Stimulated activated CD4-positive, alpha-beta T cell treated with anti-CD3 and anti-CD28 coated beads, Interleukin-2, amount 100 ng/mL, for 4 hours (primary cell): ENCODE data around the gene AFMID.
"Not testable (repeated sequence)": the region's sequence is repeated elsewhere in the genome, so short reads cannot be mapped to it uniquely, and the experiment has no call there.

Source experiments
- DNase-seq: peaks from one replicate; pipeline ENCODE4 v3.0.0-alpha.2; 2020; ENCODE audit warnings: low read depth

The AFMID gene

GRCh38 chr17:78154903-78155811 lies 32.0 kb upstream of the AFMID start:
- DNase-seq, result no peak

GRCh38 chr17:78159575-78160158 lies 27.5 kb upstream of the AFMID start:
- no peak for DNase-seq

GRCh38 chr17:78163881-78164747 lies 23.0 kb upstream of the AFMID start:
- no peak for DNase-seq

- no peak for DNase-seq
Observed at GRCh38 chr17:78164748-78165607, 22.2 kb upstream of the AFMID start.

- DNase-seq, result no peak
Observed at GRCh38 chr17:78166416-78166815, 20.7 kb upstream of the AFMID start.

- DNase-seq, result peak; percentile 80
Observed at GRCh38 chr17:78168242-78168902, 18.8 kb upstream of the AFMID start, which contains the start of gene SYNGR2. Gene SYNGR2 (plus strand): TSS chr17:78168581. CDS start chr17:78168617, 36 bp downstream.

- peak; percentile 49 for DNase-seq
Observed at GRCh38 chr17:78168903-78169793, 18.0 kb upstream of the AFMID start.

GRCh38 chr17:78170692-78171590 lies 16.2 kb upstream of the AFMID start:
- no peak for DNase-seq

GRCh38 chr17:78171591-78172248 lies 15.4 kb upstream of the AFMID start:
- not testable (repeated sequence) for DNase-seq

- DNase-seq, result no peak
Observed at GRCh38 chr17:78172249-78173051, 14.7 kb upstream of the AFMID start.

GRCh38 chr17:78173097-78173715 lies 14.0 kb upstream of the AFMID start:
- no peak for DNase-seq

- DNase-seq, result no peak
Observed at GRCh38 chr17:78174346-78174869, 12.8 kb upstream of the AFMID start.

GRCh38 chr17:78174870-78175642 lies 12.1 kb upstream of the AFMID start:
- no peak for DNase-seq

GRCh38 chr17:78175643-78175981 lies 11.6 kb upstream of the AFMID start:
- DNase-seq, result no peak

GRCh38 chr17:78176548-78177025 lies 10.6 kb upstream of the AFMID start:
- peak; percentile 61 for DNase-seq

- DNase-seq, result no peak
Observed at GRCh38 chr17:78179372-78179771, 7.8 kb upstream of the AFMID start.
